Kasumi-1 (cell line): ENCODE results near the gene RASGRP2.

Source experiments
- DNase-seq, 2 experiments: peaks; one replicate each; lab custom pipeline; 2025; lab: John Stamatoyannopoulos, UW

The RASGRP2 gene

GRCh38 chr11:64743591-64744543 lies at the start of gene RASGRP2:
TSS of gene RASGRP2 (minus strand) at chr11:64744142. CDS start at chr11:64742866, 1,276 bp downstream.
- peak; percentile 55 to 65 for DNase-seq

- no peak for DNase-seq
These were observed 48.5 kb upstream of the RASGRP2 start for GRCh38 chr11:64792482-64792881.

GRCh38 chr11:64791781-64792291 lies 47.9 kb upstream of the RASGRP2 start:
- DNase-seq: no peak

GRCh38 chr11:64790205-64791095 lies 46.5 kb upstream of the RASGRP2 start:
- DNase-seq: no peak

DNA sequence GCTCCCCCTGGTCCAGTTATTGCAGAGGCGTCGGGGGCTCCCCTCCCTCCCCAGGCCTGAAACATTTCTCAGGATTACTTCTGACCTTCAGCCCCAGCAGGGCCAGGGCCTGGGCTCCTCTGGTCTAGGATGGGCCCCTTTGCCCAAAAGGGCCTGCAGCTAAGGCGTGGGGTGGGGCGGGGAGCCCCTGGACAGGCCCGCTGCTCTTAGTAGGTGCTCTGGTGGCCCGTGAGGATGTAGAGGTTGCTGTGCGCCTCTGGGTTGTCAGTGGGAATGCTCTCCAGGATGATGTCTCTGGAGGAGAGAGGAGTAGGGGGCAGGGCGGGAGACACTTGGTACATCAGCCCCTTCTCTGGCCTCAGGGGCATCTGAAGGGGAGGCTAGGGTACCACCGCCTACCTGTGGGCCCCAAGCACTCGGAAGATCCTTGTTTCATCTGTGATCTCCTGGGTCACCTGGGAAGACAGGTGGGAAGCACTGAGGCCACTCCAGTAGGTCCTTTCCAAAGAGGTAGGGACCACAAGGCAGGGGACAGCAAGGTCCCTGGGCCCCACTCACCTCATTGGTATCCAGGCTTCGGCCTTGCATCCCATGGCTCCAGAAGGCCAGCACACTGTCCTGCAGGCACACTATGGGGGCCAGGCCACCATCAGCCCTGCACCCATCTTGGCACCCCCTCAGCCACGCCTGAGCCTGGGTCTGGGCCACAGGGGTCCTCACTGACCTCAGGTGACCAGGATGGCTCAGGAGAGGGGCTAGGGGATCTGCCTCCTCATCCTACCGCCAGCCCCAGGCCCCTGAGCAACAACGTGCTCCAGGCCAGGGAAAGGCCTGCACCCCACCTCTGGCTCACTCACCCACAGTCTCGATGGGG lies 45.6 kb upstream of the RASGRP2 start:
- DNase-seq: no peak

GRCh38 chr11:64788321-64789215 lies 44.6 kb upstream of the RASGRP2 start:
- DNase-seq: no peak

GRCh38 chr11:64787526-64788320 lies 43.8 kb upstream of the RASGRP2 start:
- peak; percentile 45 to 64 for DNase-seq

DNA sequence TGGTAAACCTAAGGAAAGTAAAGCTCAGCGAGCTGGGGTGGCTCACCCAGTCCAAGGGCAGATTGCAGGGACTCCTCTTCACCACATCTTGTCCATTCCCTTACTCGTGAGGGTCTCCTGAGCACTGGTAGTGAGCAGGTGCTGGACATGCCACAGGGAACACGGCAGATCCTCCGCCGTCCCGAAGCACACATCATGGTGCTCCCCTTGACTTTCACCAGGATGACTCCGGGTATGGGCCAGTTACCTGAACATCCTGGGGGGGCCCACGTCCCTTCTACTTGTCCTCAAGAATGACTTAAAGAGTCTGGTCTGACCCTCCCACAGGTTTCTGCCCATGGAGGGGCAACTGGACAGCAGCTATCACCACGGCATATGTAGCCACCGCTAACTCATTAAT lies 42.4 kb upstream of the RASGRP2 start:
- no peak for DNase-seq

GRCh38 chr11:64784813-64785581 lies 41.1 kb upstream of the RASGRP2 start:
- DNase-seq: no peak

DNA sequence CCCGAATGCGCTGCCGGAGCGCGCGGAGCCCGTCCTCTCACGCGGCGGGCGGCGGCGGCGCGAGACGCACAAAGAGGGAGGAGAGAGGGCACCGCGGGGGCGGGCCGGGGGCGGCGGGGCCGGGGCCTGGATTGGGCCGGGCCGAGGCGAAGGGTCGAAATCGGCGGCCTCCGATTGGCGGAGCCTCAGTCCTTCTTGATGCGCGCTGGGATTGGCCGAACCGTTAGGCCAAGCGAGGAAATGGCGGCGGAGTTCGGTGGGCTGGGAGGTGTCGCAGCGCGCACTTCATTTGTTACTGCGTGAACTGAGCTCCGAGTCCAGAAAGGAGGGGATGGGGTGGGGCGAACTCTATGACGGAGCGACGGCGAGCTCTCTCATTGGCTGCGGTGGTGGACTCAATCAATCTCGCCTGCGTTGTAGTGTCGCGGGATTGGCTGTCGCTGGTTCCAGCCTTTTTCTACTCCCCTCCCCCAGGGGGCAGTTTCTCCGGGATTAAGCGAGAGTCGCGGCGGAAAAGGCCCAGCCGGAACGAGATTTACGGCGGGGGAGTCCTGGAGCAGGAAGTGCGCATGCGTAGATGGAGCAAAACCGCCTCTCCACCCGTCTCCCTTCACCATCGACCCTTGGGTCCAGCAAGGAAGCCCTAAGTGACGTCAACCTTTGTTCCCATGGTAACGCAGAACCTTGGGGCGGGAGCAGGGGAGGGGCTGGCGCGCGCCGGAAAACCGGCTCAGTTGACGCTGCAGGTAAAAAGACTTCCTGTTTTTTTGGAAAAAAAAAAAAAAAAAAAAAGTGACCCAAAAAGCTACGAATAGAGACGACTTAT lies 34.7 kb upstream of the RASGRP2 start, which contains the start of gene SF1:
Gene SF1 (minus strand): TSS at position 70 of the 826 bp plus-strand sequence. CDS start 150 bp downstream, outside the sequence.
- DNase-seq: peak; percentile 99 to 100

DNA sequence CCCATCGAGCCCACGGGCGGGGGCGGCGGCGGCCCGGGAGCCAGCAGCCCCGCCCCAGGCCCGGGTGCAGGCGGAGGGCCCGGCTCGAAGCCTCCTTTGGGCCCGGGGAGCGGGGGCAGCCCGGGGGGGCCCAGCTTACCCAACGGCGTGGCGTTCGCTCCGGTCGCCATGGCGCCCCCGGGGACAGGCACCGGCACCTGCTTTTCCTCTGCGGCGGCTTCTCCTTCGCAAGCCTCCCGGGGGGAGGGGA lies 34.2 kb upstream of the RASGRP2 start:
- DNase-seq: no peak

DNA sequence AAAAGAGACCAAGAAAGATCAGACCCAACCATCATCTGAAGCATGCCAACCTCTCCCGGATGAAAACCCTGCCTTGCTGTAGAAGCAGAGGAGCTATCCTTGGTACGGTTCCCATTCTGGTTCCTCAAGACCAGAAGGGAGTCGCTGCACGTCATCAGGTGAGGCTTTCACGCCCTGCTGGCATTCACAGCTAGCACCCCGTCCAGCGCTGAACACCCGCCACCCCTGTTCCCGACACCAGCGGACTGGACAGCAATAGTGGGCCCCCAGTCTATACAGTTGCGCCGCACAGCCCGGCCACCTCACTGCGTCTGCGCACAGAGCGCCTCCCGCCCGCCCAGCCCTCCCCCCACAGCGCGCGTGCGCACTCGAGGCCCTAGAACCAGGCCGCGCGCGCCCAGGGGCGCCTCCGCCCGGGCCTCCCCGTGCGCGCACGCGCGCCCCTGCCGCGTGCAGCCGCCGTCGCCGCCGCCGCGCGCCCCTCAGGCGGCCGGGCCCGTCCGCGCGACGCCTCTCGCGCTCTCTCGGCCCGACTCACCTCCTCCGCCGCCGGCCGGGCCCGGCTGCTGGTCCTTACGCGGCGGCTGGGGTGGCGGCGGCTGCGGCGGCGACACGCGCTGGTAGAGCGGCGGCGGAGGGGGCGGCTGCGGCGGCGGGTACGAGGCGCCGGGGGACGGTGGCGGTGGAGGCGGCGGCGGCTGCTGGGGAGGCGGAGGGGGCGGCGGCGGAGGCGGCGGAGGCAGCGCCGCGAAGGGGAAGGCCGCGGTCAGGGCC lies 33.7 kb upstream of the RASGRP2 start:
- DNase-seq: peak; percentile 64 to 72

DNA sequence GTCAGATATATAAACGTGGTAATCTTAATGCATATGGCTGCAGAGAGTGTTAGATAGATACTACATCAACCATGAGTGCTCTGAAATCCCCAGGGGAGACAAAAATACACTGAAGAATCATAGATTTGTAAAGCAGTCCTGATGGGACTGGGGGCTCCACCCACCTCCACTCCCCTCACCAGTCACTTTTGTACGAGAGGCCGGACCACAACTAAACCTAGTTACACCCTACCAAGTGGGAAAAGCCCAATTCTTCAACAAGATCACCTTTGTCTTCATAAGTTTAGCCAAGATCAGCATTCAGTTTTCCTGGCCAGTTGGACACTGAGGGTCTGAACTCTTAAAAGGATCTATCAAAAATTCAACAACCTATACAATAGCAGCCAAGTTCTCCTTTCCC lies 32.9 kb upstream of the RASGRP2 start:
- DNase-seq: no peak

DNA sequence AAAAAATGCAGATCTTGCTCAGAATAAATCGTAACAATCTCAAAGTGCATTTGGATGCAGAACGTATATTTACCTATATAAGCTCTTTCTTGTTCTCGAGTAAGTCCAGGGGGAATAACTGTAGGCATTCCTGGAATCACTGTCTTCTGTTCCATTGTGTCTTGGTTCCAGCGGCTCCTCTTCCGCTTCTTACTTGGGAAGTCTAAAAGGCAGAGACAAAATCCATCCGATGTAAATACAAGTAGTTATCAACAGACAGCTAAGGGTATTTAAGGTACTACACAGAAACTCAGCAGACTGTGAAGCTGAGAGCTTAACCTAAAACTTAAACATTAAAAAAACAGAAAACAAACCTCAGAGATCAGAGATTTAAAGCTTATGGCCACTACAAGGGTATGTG lies 32.5 kb upstream of the RASGRP2 start:
- no peak for DNase-seq

DNA sequence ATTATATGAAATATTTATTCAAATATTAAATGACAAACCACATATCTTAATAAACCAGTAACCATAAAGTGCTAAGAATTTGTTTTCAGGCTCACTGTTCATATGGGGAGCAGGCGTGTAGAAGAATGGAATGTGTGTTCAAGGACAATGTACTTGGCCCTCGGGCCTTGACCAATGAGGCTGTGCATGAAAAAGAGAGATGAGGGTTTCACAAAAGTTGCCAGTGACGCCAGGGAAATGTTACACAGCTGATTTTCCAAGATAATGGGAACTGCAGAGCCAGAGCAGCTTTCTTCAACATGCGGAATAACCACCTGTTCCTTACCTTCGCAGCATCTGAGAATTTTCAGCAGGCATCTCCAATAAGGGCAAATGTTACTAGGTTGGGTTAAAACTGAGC lies 30.2 kb upstream of the RASGRP2 start:
- no peak for DNase-seq

GRCh38 chr11:64772303-64773018 lies 28.5 kb upstream of the RASGRP2 start:
- DNase-seq: peak; percentile 14 to 18

- no peak for DNase-seq
These were observed 27.9 kb upstream of the RASGRP2 start for GRCh38 chr11:64771861-64772260.
